ENCODE results near the gene SAMMSON.

DNA sequence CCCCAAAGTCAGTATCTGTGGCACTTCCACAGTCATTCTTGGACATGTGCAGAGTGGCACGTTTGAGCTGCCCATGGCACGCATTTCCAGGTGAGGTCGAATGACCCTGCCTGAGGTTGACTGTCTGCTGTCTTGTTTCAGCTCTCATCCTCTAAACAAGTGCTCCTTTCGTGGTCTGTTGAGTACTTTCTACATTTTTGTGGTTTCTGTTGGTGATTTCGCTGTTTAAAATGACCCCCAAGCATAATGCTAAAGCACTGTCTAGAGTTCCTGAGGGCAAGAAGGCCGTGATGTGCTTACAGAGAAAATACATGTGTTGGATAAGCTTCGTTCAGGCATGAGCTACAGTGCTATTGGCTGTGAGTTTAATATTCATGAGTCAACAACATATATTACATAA lies 40.0 kb upstream of the SAMMSON start:
- TF ChIP-seq EZH2 (IDR thresholded peaks at IDR 0.05; ENCODE audit: low read depth) (no peak), CTCF (conservative IDR thresholded peaks at IDR 0.05) (no peak)

Measured in PC-9 (cell line).